ENCODE data around the gene ZNF69.
"Not testable (repeated sequence)": the region's sequence is repeated elsewhere in the genome, so short reads cannot be mapped to it uniquely, and the experiment has no call there.

ZNF69 gene

GRCh38 chr19:11861301-11861700, 26.3 kb upstream of the ZNF69 start:
- Histone ChIP-seq H3K9me3 (peaks cover 100% of the 10 kb centered on the region), H3K9ac (no peak overlapping the region), H4K20me1 (peaks cover 40% of the 10 kb centered on the region; the same call in 1 of the 2 replicates), H3K27ac (no peak overlapping the region), H3K36me3 (peaks cover 100% of the 10 kb centered on the region), H3K27me3 (no peaks in the 10 kb centered on the region), H3K4me1 (no peaks in the 10 kb centered on the region), H3K4me2 (no peak overlapping the region), H3K4me3 (0 out of 2 replicates have a peak overlapping the region, but pooled peaks have one; percentile 31)
- TF ChIP-seq Cebpa-rat (IDR thresholded peaks at IDR 0.05) = no peak

GRCh38 chr19:11867766-11868165, 19.8 kb upstream of the ZNF69 start:
- H3K4me2 ChIP-seq, H3K4me1 ChIP-seq, H4K20me1 ChIP-seq, H3K27ac ChIP-seq, H3K9ac ChIP-seq, H3K27me3 ChIP-seq: not testable (repeated sequence)
- peaks cover 100% of the 10 kb centered on the region for H3K36me3 ChIP-seq
- H3K4me3 ChIP-seq = peak overlapping the region; percentile 49
- H3K9me3 ChIP-seq = peaks cover 100% of the 10 kb centered on the region

- Histone ChIP-seq H3K4me2 (no peak overlapping the region), H3K27me3 (no peaks in the 10 kb centered on the region), H3K9ac (no peak overlapping the region), H3K27ac (no peak overlapping the region), H4K20me1 (no peaks in the 10 kb centered on the region; the same call in 1 of the 2 replicates), H3K4me3 (peak overlapping the region; percentile 49), H3K9me3 (peaks cover 99% of the 10 kb centered on the region), H3K4me1 (no peaks in the 10 kb centered on the region), H3K36me3 (peaks cover 98% of the 10 kb centered on the region)
- no peak for TF ChIP-seq Cebpa-rat (IDR thresholded peaks at IDR 0.05)
These were observed 19.4 kb upstream of the ZNF69 start for GRCh38 chr19:11868188-11868587.

- Histone ChIP-seq H3K9me3 (peaks cover 58% of the 10 kb centered on the region), H3K4me2 (no peak overlapping the region), H3K36me3 (peaks cover 54% of the 10 kb centered on the region), H3K27ac (no peak overlapping the region), H3K27me3 (no peaks in the 10 kb centered on the region), H3K9ac (no peak overlapping the region), H3K4me1 (peaks cover 4% of the 10 kb centered on the region; the same call in 1 of the 2 replicates), H4K20me1 (no peaks in the 10 kb centered on the region; the same call in 1 of the 2 replicates), H3K4me3 (no peak overlapping the region)
- TF ChIP-seq Cebpa-rat (IDR thresholded peaks at IDR 0.05) = no peak
These were observed 15.0 kb upstream of the ZNF69 start for GRCh38 chr19:11872624-11873023.

- Histone ChIP-seq H3K9ac (no peak overlapping the region), H3K9me3 (peaks cover 47% of the 10 kb centered on the region), H3K4me3 (no peak overlapping the region), H3K36me3 (peaks cover 42% of the 10 kb centered on the region), H3K27me3 (no peaks in the 10 kb centered on the region), H3K4me2 (no peak overlapping the region), H3K4me1 (peaks cover 16% of the 10 kb centered on the region), H4K20me1 (no peaks in the 10 kb centered on the region; the same call in 1 of the 2 replicates), H3K27ac (no peak overlapping the region)
- TF ChIP-seq Cebpa-rat (IDR thresholded peaks at IDR 0.05) = no peak
These were observed 13.8 kb upstream of the ZNF69 start for GRCh38 chr19:11873762-11874161.

GRCh38 chr19:11879687-11880266, 7.8 kb upstream of the ZNF69 start:
- H3K27ac ChIP-seq, H3K36me3 ChIP-seq, H3K27me3 ChIP-seq, H4K20me1 ChIP-seq, H3K4me2 ChIP-seq, H3K4me3 ChIP-seq, H3K9ac ChIP-seq: not testable (repeated sequence)
- peaks cover 24% of the 10 kb centered on the region for H3K9me3 ChIP-seq
- H3K4me1 ChIP-seq = peaks cover 20% of the 10 kb centered on the region

GRCh38 chr19:11880598-11880997, 7.0 kb upstream of the ZNF69 start:
- H3K9me3 ChIP-seq = peaks cover 24% of the 10 kb centered on the region
- H4K20me1 ChIP-seq = no peaks in the 10 kb centered on the region; the same call in 1 of the 2 replicates
- no peak overlapping the region for H3K9ac ChIP-seq
- TF ChIP-seq Cebpa-rat (IDR thresholded peaks at IDR 0.05) = no peak
- no peaks in the 10 kb centered on the region for H3K36me3 ChIP-seq
- no peak overlapping the region for H3K4me2 ChIP-seq
- H3K4me1 ChIP-seq = peaks cover 20% of the 10 kb centered on the region
- H3K4me3 ChIP-seq = no peak overlapping the region
- no peak overlapping the region for H3K27ac ChIP-seq
- H3K27me3 ChIP-seq = no peaks in the 10 kb centered on the region

- no peaks in the 10 kb centered on the region for H3K36me3 ChIP-seq
- H3K4me3 ChIP-seq = no peak overlapping the region
- no peak for TF ChIP-seq Cebpa-rat (IDR thresholded peaks at IDR 0.05)
- H4K20me1 ChIP-seq = no peaks in the 10 kb centered on the region; the same call in 1 of the 2 replicates
- H3K4me2 ChIP-seq = no peak overlapping the region
- no peak overlapping the region for H3K27ac ChIP-seq
- H3K9ac ChIP-seq = no peak overlapping the region
- peaks cover 25% of the 10 kb centered on the region for H3K9me3 ChIP-seq
- H3K27me3 ChIP-seq = no peaks in the 10 kb centered on the region
- H3K4me1 ChIP-seq = peaks cover 20% of the 10 kb centered on the region
These were observed 6.3 kb upstream of the ZNF69 start for GRCh38 chr19:11881151-11881800.

GRCh38 chr19:11882606-11883005, 5.0 kb upstream of the ZNF69 start:
- no peak for TF ChIP-seq Cebpa-rat (IDR thresholded peaks at IDR 0.05)
- Histone ChIP-seq H3K36me3 (no peaks in the 10 kb centered on the region), H3K9me3 (peaks cover 28% of the 10 kb centered on the region), H4K20me1 (no peaks in the 10 kb centered on the region; the same call in 1 of the 2 replicates), H3K9ac (no peak overlapping the region), H3K27me3 (no peaks in the 10 kb centered on the region), H3K4me2 (no peak overlapping the region), H3K4me3 (no peak overlapping the region), H3K4me1 (peaks cover 23% of the 10 kb centered on the region), H3K27ac (no peak overlapping the region)

GRCh38 chr19:11887234-11887610, 360 bp upstream of the ZNF69 start:
- Histone ChIP-seq H3K9me3 (peaks cover 28% of the 10 kb centered on the region), H3K9ac (peak overlapping the region; percentile 89; the same call in 1 of the 2 replicates), H4K20me1 (no peaks in the 10 kb centered on the region), H3K27me3 (no peaks in the 10 kb centered on the region), H3K27ac (no peak overlapping the region), H3K4me1 (peaks cover 38% of the 10 kb centered on the region), H3K36me3 (peaks cover 28% of the 10 kb centered on the region), H3K4me2 (peak overlapping the region; percentile 85), H3K4me3 (peak overlapping the region; percentile 91)
- TF ChIP-seq Cebpa-rat (IDR thresholded peaks at IDR 0.05) = no peak

GRCh38 chr19:11889901-11890300, 2.3 kb downstream of the ZNF69 start:
- not testable (repeated sequence) for H3K27me3 ChIP-seq, H4K20me1 ChIP-seq, H3K27ac ChIP-seq, H3K9ac ChIP-seq
- Histone ChIP-seq H3K9me3 (peaks cover 55% of the 10 kb centered on the region), H3K36me3 (peaks cover 55% of the 10 kb centered on the region), H3K4me3 (peak overlapping the region; percentile 91; the same call in 1 of the 2 replicates), H3K4me2 (peak overlapping the region; percentile 85), H3K4me1 (peaks cover 38% of the 10 kb centered on the region)
